BE2C (cell line): Measurements from ENCODE around the gene LRIG1.

Source experiments
- DNase-seq: peaks from one replicate; pipeline ENCODE4 v3.0.0-alpha.2; 2020
- H3K27me3 ChIP-seq: fragments of 250-450 bp; sonication (Bioruptor Pico); 2 replicates; pipeline ENCODE4 v1.5.1; 2020; ENCODE audit warnings: mild to moderate bottlenecking
- H3K36me3 ChIP-seq: fragments of 250-450 bp; sonication (Bioruptor Pico); 2 replicates; pipeline ENCODE4 v1.5.1; 2020; ENCODE audit warnings: mild to moderate bottlenecking
- H3K4me1 ChIP-seq: fragments of 250-450 bp; sonication (Bioruptor Pico); 2 replicates; pipeline ENCODE4 v1.5.1; 2020
- H3K4me3 ChIP-seq: 2 replicates; pipeline ENCODE4 v1.5.1; 2011; ENCODE audit warnings: low read depth, low read length
- H3K9me3 ChIP-seq: fragments of 250-450 bp; sonication (Bioruptor Pico); 2 replicates; pipeline ENCODE4 v1.5.1; 2020
- CTCF ChIP-seq: IDR thresholded peaks from 2 replicates; pipeline ENCODE4 v1.5.1; 2012; ENCODE audit warnings: mild to moderate bottlenecking, low read depth, low read length

Gene LRIG1

GRCh38 chr3:66517241-66517640 is 16.4 kb upstream of the LRIG1 start:
- no peak for DNase-seq
- H3K9me3 ChIP-seq = no peaks in the 10 kb centered on the region
- TF ChIP-seq CTCF = no peak
- H3K36me3 ChIP-seq = no peaks in the 10 kb centered on the region
- H3K4me3 ChIP-seq = no peak overlapping the region
- H3K27me3 ChIP-seq = peaks cover 9% of the 10 kb centered on the region
- H3K4me1 ChIP-seq = no peaks in the 10 kb centered on the region

GRCh38 chr3:66508461-66508860 is 7.6 kb upstream of the LRIG1 start:
- DNase-seq = no peak
- Histone ChIP-seq H3K4me1 (no peaks in the 10 kb centered on the region), H3K9me3 (no peaks in the 10 kb centered on the region), H3K27me3 (peaks cover 32% of the 10 kb centered on the region), H3K36me3 (no peaks in the 10 kb centered on the region), H3K4me3 (no peak overlapping the region)
- no peak for TF ChIP-seq CTCF

- H3K4me3 ChIP-seq = no peak overlapping the region
- no peak for TF ChIP-seq CTCF
- H3K36me3 ChIP-seq = no peaks in the 10 kb centered on the region
- H3K4me1 ChIP-seq = no peaks in the 10 kb centered on the region
- H3K9me3 ChIP-seq = no peaks in the 10 kb centered on the region
- no peak for DNase-seq
- H3K27me3 ChIP-seq = peaks cover 40% of the 10 kb centered on the region
Measured at GRCh38 chr3:66507423-66508260, 6.8 kb upstream of the LRIG1 start.

GRCh38 chr3:66506154-66506553 is 5.3 kb upstream of the LRIG1 start:
- Histone ChIP-seq H3K4me3 (no peak overlapping the region), H3K9me3 (no peaks in the 10 kb centered on the region), H3K4me1 (no peaks in the 10 kb centered on the region), H3K36me3 (no peaks in the 10 kb centered on the region), H3K27me3 (peaks cover 52% of the 10 kb centered on the region)
- no peak for DNase-seq
- no peak for TF ChIP-seq CTCF

- Histone ChIP-seq H3K27me3 (peaks cover 59% of the 10 kb centered on the region), H3K4me1 (no peaks in the 10 kb centered on the region), H3K9me3 (no peaks in the 10 kb centered on the region), H3K36me3 (no peaks in the 10 kb centered on the region), H3K4me3 (no peak overlapping the region)
- no peak for TF ChIP-seq CTCF
- no peak for DNase-seq
Measured at GRCh38 chr3:66504850-66505641, 4.2 kb upstream of the LRIG1 start.

- Histone ChIP-seq H3K4me3 (no peak overlapping the region), H3K27me3 (peaks cover 72% of the 10 kb centered on the region), H3K4me1 (no peaks in the 10 kb centered on the region), H3K36me3 (no peaks in the 10 kb centered on the region), H3K9me3 (no peaks in the 10 kb centered on the region)
- TF ChIP-seq CTCF = no peak
- DNase-seq = no peak
Measured at GRCh38 chr3:66502981-66503380, 2.2 kb upstream of the LRIG1 start.
